ENCODE measurements around the gene FAM227B.

Gene FAM227B

DNA sequence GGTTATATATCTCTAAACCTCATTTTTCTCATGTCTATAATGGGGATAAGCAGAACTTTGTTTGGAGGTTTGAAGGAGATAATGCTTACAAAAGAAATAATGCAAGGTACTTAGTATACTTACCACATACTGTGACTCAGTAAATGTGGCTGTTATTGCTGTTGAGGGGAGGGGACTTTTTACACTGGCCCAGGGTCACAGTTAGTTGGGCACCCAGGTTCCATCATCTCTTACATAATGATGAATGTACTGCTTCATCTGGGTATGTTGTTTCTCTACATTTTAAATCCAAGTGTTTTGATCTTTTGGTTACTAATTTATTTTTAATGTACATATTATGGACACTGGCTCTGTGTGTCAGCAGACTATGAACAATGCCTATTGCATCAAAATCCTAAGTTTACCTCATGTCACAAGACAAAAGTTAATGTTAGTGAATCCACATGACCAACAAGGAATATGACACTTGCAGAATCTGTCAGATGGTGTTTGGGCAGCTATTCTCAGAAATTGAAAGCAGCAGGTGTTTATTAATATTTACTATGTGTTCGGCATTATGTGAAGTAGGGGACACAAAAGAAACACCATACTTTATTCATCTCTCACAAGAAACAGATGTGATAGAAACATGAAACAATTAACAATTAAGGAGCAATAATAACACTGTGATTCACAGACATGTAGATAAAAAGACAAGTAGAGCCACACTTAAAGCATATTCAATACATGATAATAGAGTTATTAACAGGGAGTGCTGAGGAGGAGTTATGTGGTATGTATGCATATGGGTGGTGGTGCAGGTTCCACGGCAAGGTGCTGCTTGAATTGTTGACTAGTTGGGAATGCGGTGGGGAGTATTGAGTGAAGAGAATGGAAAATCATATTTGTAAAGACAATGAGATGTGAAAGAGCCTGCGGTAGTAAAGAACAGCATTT, 340.8 kb downstream of the FAM227B start:
- DNase-seq (ENCODE audit: low read depth, low spot score) = no peak
- peaks cover 10% of the 10 kb centered on the region; the same call in 1 of the 2 replicates for H3K36me3 ChIP-seq (ENCODE audit: insufficient read depth, low read length)
- H3K9me3 ChIP-seq (ENCODE audit: low read depth, low read length) = no peaks in the 10 kb centered on the region
- H3K9ac ChIP-seq (ENCODE audit: insufficient read length) = no peak overlapping the region
- no peak overlapping the region for H3K27ac ChIP-seq
- H3K4me3 ChIP-seq = no peak overlapping the region
- TF ChIP-seq FOXP2 (optimal IDR thresholded peaks at IDR 0.05; ENCODE audit: control extremely low read depth, extremely low read length, insufficient read depth) = no peak
- no peak for TF ChIP-seq EZH2 (IDR thresholded peaks at IDR 0.05)
- no peak for TF ChIP-seq POLR2AphosphoS5 (IDR thresholded peaks at IDR 0.05; ENCODE audit: borderline replicate concordance, low read depth, low read length)

DNA sequence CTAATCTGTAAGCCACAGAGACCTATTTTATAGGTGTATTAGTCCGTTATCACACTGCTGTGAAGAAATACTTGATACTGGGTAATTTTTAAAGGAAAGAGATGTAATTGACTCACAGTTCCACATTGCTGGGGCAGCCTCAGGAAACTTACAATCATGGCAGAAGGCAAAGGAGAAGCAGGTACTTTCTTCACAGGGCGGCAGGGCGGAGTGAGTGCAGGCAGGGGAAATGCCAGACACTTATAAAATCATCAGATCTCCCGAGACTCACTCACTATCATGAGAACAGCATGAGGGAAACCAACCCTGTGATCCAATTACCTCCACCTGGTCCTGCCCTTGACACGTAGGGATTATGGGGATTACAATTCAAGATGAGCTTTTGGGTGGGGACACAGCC, 341.9 kb downstream of the FAM227B start:
- peaks cover 8% of the 10 kb centered on the region; the same call in 1 of the 2 replicates for H3K36me3 ChIP-seq (ENCODE audit: insufficient read depth, low read length)
- no peak overlapping the region for H3K9ac ChIP-seq (ENCODE audit: insufficient read length)
- no peak overlapping the region for H3K27ac ChIP-seq
- TF ChIP-seq EZH2 (IDR thresholded peaks at IDR 0.05) (no peak), FOXP2 (optimal IDR thresholded peaks at IDR 0.05; ENCODE audit: control extremely low read depth, extremely low read length, insufficient read depth) (no peak), POLR2AphosphoS5 (IDR thresholded peaks at IDR 0.05; ENCODE audit: borderline replicate concordance, low read depth, low read length) (no peak)
- H3K9me3 ChIP-seq (ENCODE audit: low read depth, low read length) = no peaks in the 10 kb centered on the region
- H3K4me3 ChIP-seq = no peak overlapping the region
- no peak for DNase-seq (ENCODE audit: low read depth, low spot score)

All from SK-N-MC (cell line).